DMS 273 (cell line): Measurements from ENCODE around the gene TRAPPC6A.

Source experiments
- DNase-seq: peaks from one replicate; lab custom pipeline; 2025; ENCODE audit not compliant: unreplicated experiment; lab: John Stamatoyannopoulos, UW

Gene TRAPPC6A

GRCh38 chr19:45150180-45150579 is 27.9 kb downstream of the TRAPPC6A start:
- DNase-seq: no peak

- no peak for DNase-seq
Measured at GRCh38 chr19:45149129-45149528, 28.9 kb downstream of the TRAPPC6A start.

GRCh38 chr19:45147835-45148676 is 30.0 kb downstream of the TRAPPC6A start:
- DNase-seq: peak; percentile 37

DNA sequence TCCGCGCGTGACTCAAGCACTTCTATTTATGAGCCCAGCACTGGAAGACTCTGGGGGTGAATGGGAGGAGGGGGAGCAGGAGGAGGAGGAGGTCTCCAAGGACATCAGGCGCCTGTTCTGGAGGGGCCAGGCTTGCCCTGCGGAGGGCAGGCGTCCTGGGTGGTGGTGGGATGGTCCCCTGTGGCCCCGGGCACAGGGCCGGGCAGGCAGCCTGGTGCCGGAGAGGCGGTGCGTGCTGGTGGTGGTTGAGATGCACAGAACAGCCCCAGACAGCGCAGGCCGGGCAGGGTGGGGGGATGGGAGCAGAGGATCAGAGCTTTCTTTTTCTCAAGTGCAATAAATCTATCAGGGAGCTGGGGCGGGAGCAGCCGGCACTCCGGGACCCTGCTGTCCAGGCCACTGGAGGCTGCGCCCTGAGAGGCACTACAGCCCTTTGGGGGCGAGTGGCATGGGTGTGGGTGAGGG is 31.3 kb downstream of the TRAPPC6A start:
- DNase-seq: no peak

- no peak for DNase-seq
Measured at GRCh38 chr19:45146251-45146650, 31.8 kb downstream of the TRAPPC6A start.

DNA sequence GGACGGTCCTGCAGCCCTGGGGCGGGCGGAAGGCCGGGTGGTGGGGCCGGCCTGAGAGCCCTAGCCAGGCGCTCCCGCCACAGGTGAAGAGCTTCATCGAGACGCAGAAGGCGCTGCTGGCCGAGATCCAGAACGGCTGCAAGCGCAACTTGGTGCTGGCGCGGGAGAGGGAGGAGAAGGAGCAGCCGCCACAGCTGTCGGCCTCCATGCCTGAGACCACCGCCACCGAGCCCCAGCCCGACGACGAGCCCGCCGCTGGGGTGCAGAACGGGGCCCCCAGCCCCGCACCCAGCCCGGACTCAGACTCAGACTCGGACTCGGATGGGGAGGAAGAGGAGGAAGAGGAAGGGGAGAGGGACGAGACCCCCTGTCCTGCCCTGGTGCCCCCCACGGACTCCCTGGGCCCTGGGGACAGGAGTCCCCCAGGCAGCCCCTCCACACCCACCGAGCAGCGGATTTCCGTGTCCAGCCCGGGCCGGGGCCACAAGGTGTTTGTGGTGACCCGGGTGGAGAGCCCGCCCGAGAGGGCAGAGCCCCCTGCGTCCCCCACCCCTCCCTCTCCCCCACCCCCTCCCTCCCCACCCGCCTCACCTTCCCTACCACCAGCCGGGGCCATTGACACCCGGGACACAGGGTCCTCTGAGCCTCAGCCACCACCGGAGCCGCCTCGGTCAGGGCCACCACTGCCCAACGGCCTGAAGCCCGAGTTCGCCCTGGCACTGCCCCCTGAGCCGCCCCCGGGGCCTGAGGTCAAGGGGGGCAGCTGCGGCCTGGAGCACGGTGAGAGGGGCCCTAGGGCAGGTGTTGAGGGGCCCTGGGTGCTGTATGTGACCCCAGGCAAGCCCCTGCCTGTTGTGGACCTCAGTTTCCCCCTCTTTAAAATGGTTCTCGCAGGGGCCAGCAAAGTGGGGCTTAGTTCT is 32.5 kb downstream of the TRAPPC6A start:
- no peak for DNase-seq

- no peak for DNase-seq
Measured at GRCh38 chr19:45144431-45145269, 33.4 kb downstream of the TRAPPC6A start.

DNA sequence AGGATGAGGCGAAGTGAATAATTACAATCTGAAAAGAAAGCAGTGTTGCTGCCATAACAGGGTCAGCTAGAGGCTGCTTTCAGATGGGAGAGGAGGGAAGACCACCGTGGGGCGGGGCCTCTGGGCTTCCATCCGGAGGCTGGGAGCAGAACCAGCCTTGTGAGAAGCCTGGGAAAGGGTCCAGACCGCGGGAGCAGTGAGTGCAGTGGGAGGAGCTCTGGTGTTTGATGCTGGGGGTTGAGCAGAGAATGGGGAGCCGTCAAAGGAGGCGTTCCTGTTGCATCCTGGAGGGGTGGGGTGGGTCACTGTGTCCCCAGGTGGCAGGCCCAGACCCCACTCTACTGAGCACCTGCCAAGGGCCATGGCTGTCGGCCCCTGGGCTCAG is 35.3 kb downstream of the TRAPPC6A start:
- DNase-seq: no peak

DNA sequence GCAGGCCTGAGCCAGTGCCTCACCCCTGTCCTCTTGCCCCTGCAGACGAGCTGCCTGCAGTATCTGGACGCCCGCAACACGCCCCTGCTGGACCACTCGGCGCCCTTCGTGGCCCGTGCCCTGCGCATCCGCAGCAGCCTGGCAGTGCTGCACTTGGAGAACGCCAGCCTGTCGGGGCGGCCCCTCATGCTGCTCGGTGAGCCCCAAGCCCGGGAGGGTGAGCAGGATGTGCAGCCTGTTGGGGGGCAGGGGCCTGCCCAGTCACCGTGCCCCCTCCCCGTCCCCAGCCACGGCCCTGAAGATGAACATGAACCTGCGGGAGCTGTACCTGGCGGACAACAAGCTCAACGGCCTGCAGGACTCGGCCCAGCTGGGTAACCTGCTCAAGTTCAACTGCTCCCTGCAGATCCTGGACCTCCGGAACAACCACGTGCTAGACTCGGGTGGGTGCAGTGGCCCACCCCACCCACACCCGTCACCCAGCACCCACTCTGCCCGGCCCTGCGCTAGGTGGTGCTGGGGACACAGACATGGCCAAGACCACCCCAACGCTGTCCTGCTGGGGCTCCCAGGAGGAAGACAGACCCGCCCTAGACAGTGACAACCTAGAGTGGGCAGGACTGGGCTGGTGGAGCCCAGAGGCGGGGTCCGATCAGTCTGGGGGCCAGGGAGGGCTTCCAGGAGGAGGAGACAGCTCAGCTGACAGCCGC is 35.9 kb downstream of the TRAPPC6A start:
- no peak for DNase-seq

- no peak for DNase-seq
Measured at GRCh38 chr19:45141203-45141900, 36.7 kb downstream of the TRAPPC6A start.

DNA sequence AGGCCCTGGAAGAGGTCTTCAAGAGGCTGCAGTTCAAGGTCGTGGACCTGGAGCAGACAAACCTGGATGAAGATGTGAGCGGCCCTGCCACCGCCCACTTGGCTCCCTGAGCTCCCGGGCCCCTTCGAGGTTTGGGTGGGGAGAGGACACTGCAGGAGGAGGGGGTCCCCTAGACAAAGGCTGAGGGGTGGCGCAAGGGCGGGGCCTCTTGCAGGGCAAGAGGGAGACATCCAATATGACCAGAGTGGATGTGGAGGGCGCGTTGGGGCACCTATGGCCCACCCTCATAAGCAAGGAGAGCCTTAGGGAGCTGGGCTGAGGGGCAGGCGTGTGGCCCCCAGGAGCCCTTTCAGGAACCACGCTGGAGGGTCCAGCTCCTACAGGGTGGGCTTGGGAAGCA is 37.5 kb downstream of the TRAPPC6A start:
- DNase-seq: no peak

DNA sequence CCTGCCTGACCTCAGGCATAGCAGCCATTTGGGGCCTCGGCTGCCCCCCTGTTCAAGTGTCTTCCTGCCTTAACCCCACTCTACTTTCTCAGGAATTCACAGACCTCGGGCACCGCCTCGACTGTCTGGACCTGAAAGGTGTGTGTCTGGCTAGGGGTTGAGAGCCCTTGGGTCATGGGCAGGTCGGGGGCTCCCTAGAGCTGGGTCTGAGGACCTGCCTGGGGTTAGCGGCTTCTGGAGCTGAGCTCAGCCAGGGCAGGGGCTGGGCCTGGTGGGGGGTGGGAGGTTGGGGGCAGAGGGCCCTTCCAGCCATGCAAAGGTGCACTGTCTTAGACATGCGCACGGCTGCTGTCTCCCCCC is 37.9 kb downstream of the TRAPPC6A start:
- no peak for DNase-seq

DNA sequence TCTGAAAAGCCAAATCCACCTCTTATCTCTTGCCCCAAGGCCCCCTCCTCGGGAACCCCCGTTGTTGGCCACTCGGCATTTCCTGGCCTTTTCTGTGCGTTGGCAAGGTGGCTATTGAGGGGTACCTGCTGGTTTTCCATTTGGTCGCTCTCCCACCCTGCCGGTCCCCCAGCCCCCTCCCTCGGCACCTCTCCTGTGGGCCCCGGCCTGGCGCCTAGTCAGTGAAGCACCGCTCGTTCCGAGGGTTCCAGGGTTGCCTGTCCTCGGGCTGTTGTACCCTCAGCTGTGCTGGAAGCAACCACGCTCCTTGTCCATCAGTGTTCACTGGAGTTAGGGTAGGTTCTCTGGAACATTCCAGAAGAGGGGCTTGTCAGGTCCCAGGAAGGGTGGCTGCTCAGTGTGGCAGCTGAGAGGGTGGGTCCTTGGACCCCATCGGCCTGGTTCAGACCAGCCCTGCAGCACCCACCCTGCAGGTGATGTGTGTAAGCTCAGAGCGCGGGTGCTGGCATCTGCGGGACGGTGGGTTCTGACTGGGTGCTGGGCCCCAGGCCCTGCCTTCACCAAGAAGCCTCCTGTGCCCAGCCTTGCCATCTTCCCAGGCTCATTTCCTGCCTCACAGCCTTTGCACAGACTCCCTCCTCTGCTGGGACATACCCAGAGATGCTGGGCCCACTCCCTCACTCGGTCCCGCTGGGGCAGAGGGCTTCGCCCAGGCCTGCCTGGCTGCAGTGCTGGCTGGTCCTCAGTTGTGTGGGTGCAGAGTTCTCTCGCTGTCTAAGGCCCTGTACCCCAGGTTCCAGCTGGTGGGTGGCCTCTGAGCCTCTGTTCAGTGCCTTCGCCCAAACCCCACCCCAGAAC is 38.5 kb downstream of the TRAPPC6A start:
- DNase-seq: no peak

DNA sequence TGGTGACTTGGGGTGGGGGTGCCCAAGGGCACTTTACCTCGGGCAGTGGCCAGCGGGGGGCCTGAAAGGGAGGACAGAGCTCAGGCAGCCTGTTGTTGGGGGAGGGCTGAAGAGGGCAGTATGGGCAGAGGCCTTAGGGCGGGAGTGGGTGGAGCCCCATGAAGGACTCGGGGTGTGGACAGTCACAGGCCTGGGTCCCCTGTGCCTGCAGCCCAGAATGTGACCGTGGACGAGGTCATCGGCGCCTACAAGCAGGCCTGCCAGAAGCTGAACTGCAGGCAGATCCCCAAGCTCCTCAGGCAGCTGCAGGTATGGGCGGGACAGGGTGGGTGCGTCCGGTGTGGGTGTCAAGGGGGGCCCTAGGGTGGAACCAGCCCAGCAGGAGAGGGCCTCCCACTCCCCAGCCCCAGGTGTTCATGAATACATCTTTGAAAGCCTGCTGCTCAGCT is 39.7 kb downstream of the TRAPPC6A start:
- no peak for DNase-seq

- no peak for DNase-seq
Measured at GRCh38 chr19:45137179-45137761, 40.8 kb downstream of the TRAPPC6A start.

DNA sequence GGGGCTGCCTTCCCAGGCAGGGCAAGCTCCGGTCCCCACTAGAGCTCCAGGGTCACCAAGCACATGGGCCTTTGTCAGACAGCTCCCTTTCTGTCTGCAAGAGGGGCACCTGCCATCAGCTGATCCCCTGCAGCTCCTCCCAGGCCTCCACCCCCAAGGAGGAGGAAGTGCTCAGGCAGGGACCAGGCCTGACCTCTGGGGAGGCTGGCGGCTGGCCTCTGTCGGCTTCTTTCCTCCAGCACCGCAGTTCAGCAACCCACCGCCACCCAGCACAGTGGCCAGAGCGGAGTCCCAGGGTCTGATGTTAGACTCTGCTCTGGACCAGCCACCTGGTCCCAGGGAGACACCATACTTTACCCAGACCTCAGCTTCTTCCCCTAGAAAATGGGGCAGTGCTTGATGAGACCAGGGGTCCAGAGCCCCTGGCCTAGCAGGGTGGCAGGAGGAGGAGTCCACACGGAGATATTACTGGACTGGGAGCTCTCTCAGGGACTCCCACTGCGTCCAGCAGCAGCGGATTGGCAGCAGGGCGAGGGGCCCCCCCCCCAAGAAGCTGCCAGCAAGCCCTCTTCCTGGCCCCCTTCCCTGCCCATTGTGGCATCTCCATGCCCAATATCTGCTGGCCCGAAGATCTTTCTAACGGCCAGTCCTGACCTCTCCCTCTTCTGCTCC is 41.4 kb downstream of the TRAPPC6A start:
- no peak for DNase-seq

DNA sequence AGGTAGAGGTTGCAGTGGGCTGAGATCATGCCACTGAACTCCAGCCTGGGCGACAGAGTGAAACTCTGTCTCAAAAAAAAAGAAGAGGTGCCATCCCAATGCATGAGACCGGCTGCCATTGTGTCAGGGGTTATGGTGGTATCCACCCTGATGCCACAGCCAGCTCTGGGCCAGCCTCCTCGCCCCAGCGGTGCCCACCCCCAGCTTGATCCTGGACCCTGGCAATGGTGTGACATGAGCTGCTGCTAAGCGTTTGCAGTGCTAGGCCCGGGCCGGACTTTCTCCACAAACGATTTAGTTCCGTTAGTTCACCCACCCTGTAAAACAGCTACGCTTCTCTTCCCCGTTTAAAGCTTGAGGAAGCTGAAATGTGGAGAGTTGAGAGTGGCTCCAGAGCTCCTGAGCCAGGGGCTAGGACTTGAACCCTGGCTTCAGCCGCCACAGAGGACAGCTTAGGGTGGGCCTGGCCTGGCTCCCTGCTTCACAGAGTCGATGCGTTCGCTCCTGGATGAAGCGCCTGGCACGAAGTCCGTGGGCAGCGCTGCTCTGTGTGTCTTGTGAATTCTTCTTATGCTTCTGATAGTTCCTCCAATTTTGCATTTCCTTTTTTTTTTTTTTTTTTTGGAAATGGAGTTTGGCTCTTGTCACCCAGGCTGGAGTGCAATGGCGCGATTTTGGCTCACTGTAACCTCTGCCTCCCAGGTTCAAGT is 42.7 kb downstream of the TRAPPC6A start:
- DNase-seq: no peak
